Body of pancreas (tissue), 4 donors: Measurements from ENCODE around the gene PRSS56. TPM values are rescaled to one million over a fixed set of nuclear protein-coding genes. Genes with fewer than 3 reads are reported as not detected.

ENCODE experiments used
- ATAC-seq: fragments of 150-250 bp; one replicate; pipeline ENCODE4 v1.9.1; 2016
- DNase-seq, 4 donors: peaks; one replicate each; pipeline ENCODE4 v3.0.0-alpha.2; 2019
- H3K27ac ChIP-seq, 4 donors: fragments of 200-600 bp; sonication (generic); 1 replicate in 3 of 4; 2 replicates in 1 of 4; pipeline versions ENCODE4 v1.5.1 to v1.6.1; 2016 to 2019; ENCODE audit warnings: mild to moderate bottlenecking in 1 of 4, mixed read lengths in 1 of 4, moderate library complexity in 1 of 4
- H3K27me3 ChIP-seq, 2 donors: fragments of 200-600 bp; sonication (generic); one replicate each; pipeline ENCODE4 v1.6.0; 2016; ENCODE audit warnings: mild to moderate bottlenecking in 1 of 2
- H3K36me3 ChIP-seq, 2 donors: fragments of 200-600 bp; sonication (generic); replicated peaks in 1 of 2; 2 replicates each; pipeline ENCODE4 v1.5.1; 2016; ENCODE audit warnings: low read depth in 2 of 2; ENCODE audit not compliant: insufficient read depth in 1 of 2
- H3K4me1 ChIP-seq: fragments of 200-600 bp; sonication (generic); one replicate; pipeline ENCODE4 v1.6.0; 2016
- H3K4me3 ChIP-seq, 2 donors: fragments of 200-600 bp; sonication (generic); 1 replicate in 1 of 2; 2 replicates in 1 of 2; pipeline ENCODE4 v1.5.1; 2016 to 2019
- H3K9me3 ChIP-seq, 3 donors: fragments of 200-600 bp; sonication (generic); 1 replicate in 2 of 3; 2 replicates in 1 of 3; pipeline ENCODE4 v1.5.1; 2016
- CTCF ChIP-seq, 7 experiments: fragments of 450-650 bp in 4 of 7; fragments of 200-600 bp in 3 of 7; sonication (generic) in 3 of 7; IDR thresholded peaks; one replicate each; pipeline ENCODE4 v1.5.1; 2016 to 2019; ENCODE audit warnings: antibody characterized with exemption in 7 of 7
- POLR2A ChIP-seq, 3 donors: fragments of 450-650 bp; IDR thresholded peaks; one replicate each; pipeline ENCODE4 v1.6.1; 2016; ENCODE audit warnings: antibody characterized with exemption in 3 of 3, mild to moderate bottlenecking in 2 of 3
- WGBS, 2 donors: methylation state at CpG; one replicate each; pipeline ENCODE4 v1.1.5; 2017; 5-methylcytosine and 5-hydroxymethylcytosine counted together
- intact Hi-C: fragments of 100-400 bp; cut with DNase I; formaldehyde crosslinking; loops from one replicate; pipeline ENCODE4 v1.15.1; 2023
- total RNA-seq, 2 donors: library from RNA; depleted of rRNA; stranded (reverse); fragments of >200 nt; gene quantifications; one replicate each; pipeline ENCODE4 v1.1.0, GENCODE V29; 2016

PRSS56 gene
- total RNA-seq, 2 donors from 2014 or later, result not detected

GRCh38 chr2:232540441-232541041 lies 20.4 kb downstream of the PRSS56 start:
- Histone ChIP-seq H3K27me3 (no peaks in the 10 kb centered on the region), H3K27ac (no peak overlapping the region), H3K36me3 (no peaks in the 10 kb centered on the region), H3K4me1 (peaks cover 10% of the 10 kb centered on the region), H3K9me3 (no peaks in the 10 kb centered on the region), H3K4me3 (no peak overlapping the region)
- 73 to 75% methylated on average over 17 of the region's 17 CpGs for WGBS, 2 donors
- intact Hi-C loops, result no loop called here
- ATAC-seq (no peak), DNase-seq (no peak)
- TF ChIP-seq POLR2A (IDR thresholded peaks at IDR 0.05) (no peak), CTCF (IDR thresholded peaks at IDR 0.05) (no peak)

GRCh38 chr2:232541195-232541960 lies 21.2 kb downstream of the PRSS56 start:
- ATAC-seq, result no peak
- no peaks in the 10 kb centered on the region for H3K9me3 ChIP-seq

GRCh38 chr2:232541961-232542714 lies 21.9 kb downstream of the PRSS56 start:
- TF ChIP-seq POLR2A (IDR thresholded peaks at IDR 0.05) (no peak), CTCF (IDR thresholded peaks at IDR 0.05) (no peak)
- DNase-seq (no peak), ATAC-seq (no peak)
- 46 to 54% methylated on average over 7 to 9 of the region's 9 CpGs for WGBS, 2 donors
- H3K4me3 ChIP-seq, result no peak overlapping the region
- H3K27ac ChIP-seq, result no peak overlapping the region
- H3K36me3 ChIP-seq, result no peaks in the 10 kb centered on the region
- intact Hi-C loops, result no loop called here
- no peaks in the 10 kb centered on the region for H3K27me3 ChIP-seq
- no peaks in the 10 kb centered on the region for H3K9me3 ChIP-seq
- peaks cover 9% of the 10 kb centered on the region for H3K4me1 ChIP-seq

More at GRCh38 chr2:232541195-232541960, 21.2 kb downstream of the PRSS56 start:
- 68% methylated on average over 17 to 18 of the region's 19 CpGs for WGBS, 2 donors
- TF ChIP-seq POLR2A (IDR thresholded peaks at IDR 0.05), result no peak
- TF ChIP-seq CTCF (IDR thresholded peaks at IDR 0.05), result no peak
- H3K27ac ChIP-seq, result no peak overlapping the region
- no peaks in the 10 kb centered on the region for H3K27me3 ChIP-seq
- H3K4me3 ChIP-seq, result no peak overlapping the region
- no peak for DNase-seq
- peaks cover 10% of the 10 kb centered on the region for H3K4me1 ChIP-seq
- intact Hi-C loops, result no loop called here
- H3K36me3 ChIP-seq, result no peaks in the 10 kb centered on the region

GRCh38 chr2:232542715-232543467 lies 22.7 kb downstream of the PRSS56 start:
- H3K27ac ChIP-seq, result no peak overlapping the region
- ATAC-seq, result no peak
- no peaks in the 10 kb centered on the region for H3K9me3 ChIP-seq
- TF ChIP-seq CTCF (IDR thresholded peaks at IDR 0.05) (no peak), POLR2A (IDR thresholded peaks at IDR 0.05) (no peak)
- H3K4me3 ChIP-seq, result no peak overlapping the region
- no peaks in the 10 kb centered on the region for H3K36me3 ChIP-seq
- DNase-seq, result no peak
- H3K4me1 ChIP-seq, result peaks cover 2% of the 10 kb centered on the region
- H3K27me3 ChIP-seq, result no peaks in the 10 kb centered on the region
- 88 to 92% methylated on average over 18 to 20 of the region's 20 CpGs for WGBS, 2 donors
- intact Hi-C loops, result no loop called here
